Ascending aorta (tissue), 2 donors: Measurements from ENCODE around the gene PRRC2A. TPM values are rescaled to one million over a fixed set of nuclear protein-coding genes. Genes with fewer than 3 reads are reported as not detected.
A peak's percentile ranks its signal among the peaks of the same experiment; 100 is the strongest.
"Not testable (repeated sequence)": the region's sequence is repeated elsewhere in the genome, so short reads cannot be mapped to it uniquely, and the experiment has no call there.

Experiments used
- DNase-seq, 2 donors: peaks; one replicate each; pipeline ENCODE4 v3.0.0-alpha.2; 2019; ENCODE audit warnings: low spot score in 2 of 2
- H3K27ac ChIP-seq, 2 donors: fragments of 200-600 bp; sonication (generic); one replicate each; pipeline ENCODE4 v1.5.1; 2016 to 2017; ENCODE audit warnings: mild to moderate bottlenecking in 1 of 2
- H3K27me3 ChIP-seq: fragments of 200-600 bp; sonication (generic); one replicate; pipeline ENCODE4 v1.5.1; 2017
- H3K36me3 ChIP-seq, 2 donors: fragments of 200-600 bp; sonication (generic); one replicate each; pipeline ENCODE4 v1.5.1; 2016
- H3K4me1 ChIP-seq, 2 donors: fragments of 200-600 bp; sonication (generic); one replicate each; pipeline ENCODE4 v1.5.1; 2016 to 2017; ENCODE audit warnings: mild to moderate bottlenecking in 1 of 2
- H3K4me3 ChIP-seq, 2 donors: fragments of 200-600 bp; sonication (generic); one replicate each; pipeline ENCODE4 v1.5.1; 2016 to 2017; ENCODE audit warnings: mild to moderate bottlenecking in 1 of 2
- H3K9me3 ChIP-seq, 2 donors: fragments of 200-600 bp; sonication (generic); one replicate each; pipeline ENCODE4 v1.5.1; 2016
- CTCF ChIP-seq, 3 experiments: fragments of 200-600 bp in 2 of 3; fragments of 450-650 bp in 1 of 3; sonication (generic) in 2 of 3; IDR thresholded peaks; one replicate each; pipeline ENCODE4 v1.5.1; 2016 to 2019; ENCODE audit warnings: antibody characterized with exemption in 3 of 3, mild to moderate bottlenecking in 1 of 3, moderate library complexity in 1 of 3
- intact Hi-C: fragments of 100-400 bp; cut with DNase I; formaldehyde crosslinking; loops from one replicate; pipeline ENCODE4 v1.15.1; 2023
- total RNA-seq: library from RNA; depleted of rRNA; stranded (reverse); fragments of >200 nt; gene quantifications from one replicate; pipeline ENCODE4 v1.1.0, GENCODE V29; 2016

The PRRC2A gene
- total RNA-seq, 1 donor from 2014 or later = 171 TPM

GRCh38 chr6:31588871-31589650, 31.5 kb upstream of the PRRC2A start:
- H3K9me3 ChIP-seq = no peaks in the 10 kb centered on the region
- DNase-seq = no peak
- H3K27ac ChIP-seq = no peak overlapping the region
- H3K36me3 ChIP-seq = no peaks in the 10 kb centered on the region
- intact Hi-C loops = no loop called here
- H3K27me3 ChIP-seq = no peaks in the 10 kb centered on the region
- no peak for TF ChIP-seq CTCF (IDR thresholded peaks at IDR 0.05)
- no peak overlapping the region for H3K4me3 ChIP-seq
- no peaks in the 10 kb centered on the region for H3K4me1 ChIP-seq

DNA sequence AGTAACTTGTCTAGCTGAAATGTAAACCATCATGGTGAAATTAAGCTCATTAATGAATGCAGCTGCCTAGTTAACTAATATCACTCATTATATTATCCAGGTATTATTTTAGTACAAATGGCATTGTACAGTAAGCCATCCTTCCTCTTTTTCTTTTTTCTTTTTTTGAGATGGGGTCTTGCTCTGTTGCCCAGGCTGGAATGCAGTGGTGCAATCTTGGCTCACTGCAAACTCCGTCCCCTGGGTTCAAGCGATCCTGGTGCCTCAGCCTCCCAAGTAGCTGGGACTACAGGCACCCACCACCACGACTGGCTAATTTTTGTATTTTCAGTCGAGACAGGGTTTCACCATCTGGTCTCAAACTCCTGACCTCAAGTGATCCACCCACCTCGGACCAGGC, 29.8 kb upstream of the PRRC2A start:
- not testable (repeated sequence) for H3K9me3 ChIP-seq

DNA sequence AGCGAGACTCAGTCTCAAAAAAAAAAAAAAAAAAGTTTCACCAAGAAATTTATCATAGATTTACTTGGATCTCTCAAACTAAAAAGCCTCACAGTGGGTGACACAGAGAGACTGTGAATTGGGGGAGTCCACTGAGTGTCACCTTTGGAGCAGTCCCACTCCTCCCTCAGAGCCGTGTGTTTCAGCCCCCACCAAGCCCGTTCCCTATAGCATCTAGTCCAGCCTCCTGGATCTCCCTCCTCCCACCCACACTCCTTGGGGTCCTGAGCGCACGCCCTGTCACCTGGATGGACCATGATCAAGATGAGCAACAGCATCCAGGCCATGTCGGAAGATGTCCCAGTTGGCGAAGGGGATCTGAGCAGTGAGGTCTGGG, 28.1 kb upstream of the PRRC2A start:
- Histone ChIP-seq H3K9me3 (no peaks in the 10 kb centered on the region), H3K27me3 (no peaks in the 10 kb centered on the region), H3K4me1 (no peaks in the 10 kb centered on the region), H3K36me3 (no peaks in the 10 kb centered on the region), H3K4me3 (no peak overlapping the region), H3K27ac (no peak overlapping the region)
- no peak for DNase-seq
- intact Hi-C loops = no loop called here
- TF ChIP-seq CTCF (IDR thresholded peaks at IDR 0.05) = no peak

More for the DNA sequence above, 29.8 kb upstream of the PRRC2A start:
- H3K36me3 ChIP-seq, H3K4me1 ChIP-seq, H3K27me3 ChIP-seq, H3K4me3 ChIP-seq, DNase-seq, H3K27ac ChIP-seq, intact Hi-C loops: not testable (repeated sequence)

DNA sequence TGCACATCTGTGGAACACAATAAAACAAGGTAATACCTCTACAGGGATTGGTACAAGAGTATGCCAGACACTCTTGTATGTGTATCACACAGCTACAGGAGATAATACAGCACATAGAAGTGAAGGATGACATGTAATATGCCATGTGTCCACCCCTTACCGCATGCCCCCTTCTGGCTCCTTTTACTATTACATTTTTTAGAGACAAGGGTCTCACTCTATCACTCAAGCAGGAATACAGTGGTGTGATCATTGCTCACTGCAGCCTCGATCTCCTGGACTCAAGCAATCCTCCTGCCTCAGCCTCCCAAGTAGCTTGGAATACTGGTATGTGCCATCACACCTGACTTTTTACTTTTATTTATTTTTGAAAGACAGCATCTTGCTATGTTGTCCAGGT, 23.5 kb upstream of the PRRC2A start:
- Histone ChIP-seq H3K36me3 (no peaks in the 10 kb centered on the region), H3K4me3 (no peak overlapping the region), H3K27ac (no peak overlapping the region), H3K9me3 (no peaks in the 10 kb centered on the region), H3K27me3 (no peaks in the 10 kb centered on the region), H3K4me1 (no peaks in the 10 kb centered on the region)
- intact Hi-C loops = no loop called here
- TF ChIP-seq CTCF (IDR thresholded peaks at IDR 0.05) = peak in 1 of 3 experiments; percentile 21
- no peak for DNase-seq

DNA sequence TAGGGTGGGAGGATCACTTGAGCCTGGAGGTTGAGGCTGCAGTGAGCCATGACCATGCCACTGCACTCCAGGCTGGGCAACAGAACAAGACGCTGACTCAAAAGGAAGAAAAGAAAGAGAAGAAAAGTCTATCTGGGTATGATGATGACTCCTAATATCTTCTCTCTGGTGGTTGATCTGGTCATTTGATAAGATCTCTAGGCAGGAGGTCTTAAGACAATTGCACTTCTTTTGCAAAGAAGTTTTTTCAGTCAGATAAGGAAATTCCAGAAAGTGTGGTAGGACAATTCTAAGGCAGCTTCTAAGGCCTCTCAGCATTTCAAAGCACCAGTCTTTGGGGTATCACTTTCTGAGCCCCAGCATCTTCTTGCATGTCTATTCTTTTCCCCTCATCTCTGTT, 13.2 kb upstream of the PRRC2A start:
- no peak overlapping the region for H3K4me3 ChIP-seq
- no peak overlapping the region for H3K27ac ChIP-seq
- no peaks in the 10 kb centered on the region for H3K4me1 ChIP-seq
- H3K27me3 ChIP-seq = no peaks in the 10 kb centered on the region
- intact Hi-C loops = no loop called here
- no peak for TF ChIP-seq CTCF (IDR thresholded peaks at IDR 0.05)
- H3K9me3 ChIP-seq = no peaks in the 10 kb centered on the region
- no peaks in the 10 kb centered on the region for H3K36me3 ChIP-seq
- DNase-seq = no peak

DNA sequence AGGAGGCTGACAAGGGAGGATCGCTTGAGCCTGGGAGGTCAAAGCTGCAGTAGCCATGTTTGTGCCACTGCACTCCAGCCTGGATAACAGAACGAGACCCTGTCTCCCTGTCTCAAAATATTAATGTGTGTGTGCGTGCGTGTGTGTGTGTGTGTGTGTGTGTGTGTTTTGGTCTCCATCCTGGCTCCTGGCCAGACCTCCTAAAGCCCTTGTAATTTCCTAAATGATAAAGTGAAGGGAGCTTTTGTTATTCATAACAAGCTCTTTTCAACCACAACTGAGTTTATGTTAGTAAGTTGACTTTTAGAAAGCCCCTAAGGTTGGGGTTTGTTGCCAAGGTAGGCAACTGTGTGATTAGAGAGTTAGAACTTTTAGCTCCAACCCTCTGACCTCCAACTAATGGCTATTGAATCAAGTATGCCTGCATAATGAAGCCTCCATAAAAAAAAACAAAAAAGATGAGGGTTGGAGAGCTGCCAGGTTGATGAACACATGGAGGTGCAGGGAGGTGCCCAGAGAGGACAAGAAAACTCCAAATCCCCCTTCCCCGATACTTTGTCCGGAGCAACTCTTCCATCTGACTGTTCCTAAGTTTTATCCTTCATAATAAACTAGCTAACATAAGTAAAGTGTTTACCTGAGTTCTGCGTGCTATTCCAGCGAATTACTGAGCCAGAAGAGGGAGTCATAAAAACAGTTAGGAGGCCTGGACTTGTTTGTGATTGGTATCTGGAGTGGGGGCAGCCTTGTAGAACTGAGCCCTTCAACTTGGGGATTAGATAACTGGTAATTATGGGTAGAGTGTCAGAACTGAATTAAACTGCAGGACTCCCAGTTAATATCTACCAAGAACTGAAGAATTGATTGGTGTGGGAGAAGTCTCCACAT, 10.8 kb upstream of the PRRC2A start:
- no peaks in the 10 kb centered on the region for H3K27me3 ChIP-seq
- no peak for TF ChIP-seq CTCF (IDR thresholded peaks at IDR 0.05)
- H3K36me3 ChIP-seq = no peaks in the 10 kb centered on the region
- H3K27ac ChIP-seq = no peak overlapping the region
- no peak overlapping the region for H3K4me3 ChIP-seq
- no peaks in the 10 kb centered on the region for H3K4me1 ChIP-seq
- no peak for DNase-seq
- no peaks in the 10 kb centered on the region for H3K9me3 ChIP-seq
- intact Hi-C loops = no loop called here
